Right lobe of liver (tissue), 4 donors: ENCODE data around the gene MEIS2.

Source experiments
- POLR2A ChIP-seq: fragments of 450-650 bp; IDR thresholded peaks from one replicate; pipeline ENCODE4 v1.6.1; 2017; ENCODE audit warnings: antibody characterized with exemption, mild to moderate bottlenecking
- TF ChIP-seq, protein P1 (sequence below), 4 donors: fragments of 200-600 bp in 3 of 4; fragments of 450-650 bp in 1 of 4; IDR thresholded peaks; one replicate each; pipeline versions ENCODE4 v1.5.1 to v1.8.0; 2016 to 2022; ENCODE audit warnings: antibody characterized with exemption in 4 of 4, mild to moderate bottlenecking in 2 of 4
- donor health status: DM: no; HTN: no; CAD: no.
- donor health status: DM: no; HTN: no; CAD: no.
- donor health status: DM: no; HTN: yes; CAD: no.

DNA sequence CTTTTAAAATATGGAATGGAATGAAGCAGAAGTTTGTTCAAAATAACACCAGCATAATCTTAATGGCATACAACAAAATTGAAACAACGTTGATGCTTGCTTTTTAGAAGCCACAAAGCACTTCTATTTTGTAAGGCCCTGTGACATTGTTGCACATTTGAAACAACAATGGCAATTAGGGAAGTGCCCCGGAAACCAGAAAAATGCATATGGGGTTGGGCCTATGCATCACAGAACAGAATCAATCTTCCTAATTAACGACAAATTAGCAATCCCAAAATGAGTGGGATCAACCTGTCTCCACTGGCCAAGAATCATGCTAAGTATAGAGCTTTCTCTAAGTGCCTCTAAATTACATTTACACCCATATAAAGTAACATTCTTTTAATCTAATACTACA is 168.9 kb downstream of the MEIS2 start:
- TF ChIP-seq, protein P1, sequence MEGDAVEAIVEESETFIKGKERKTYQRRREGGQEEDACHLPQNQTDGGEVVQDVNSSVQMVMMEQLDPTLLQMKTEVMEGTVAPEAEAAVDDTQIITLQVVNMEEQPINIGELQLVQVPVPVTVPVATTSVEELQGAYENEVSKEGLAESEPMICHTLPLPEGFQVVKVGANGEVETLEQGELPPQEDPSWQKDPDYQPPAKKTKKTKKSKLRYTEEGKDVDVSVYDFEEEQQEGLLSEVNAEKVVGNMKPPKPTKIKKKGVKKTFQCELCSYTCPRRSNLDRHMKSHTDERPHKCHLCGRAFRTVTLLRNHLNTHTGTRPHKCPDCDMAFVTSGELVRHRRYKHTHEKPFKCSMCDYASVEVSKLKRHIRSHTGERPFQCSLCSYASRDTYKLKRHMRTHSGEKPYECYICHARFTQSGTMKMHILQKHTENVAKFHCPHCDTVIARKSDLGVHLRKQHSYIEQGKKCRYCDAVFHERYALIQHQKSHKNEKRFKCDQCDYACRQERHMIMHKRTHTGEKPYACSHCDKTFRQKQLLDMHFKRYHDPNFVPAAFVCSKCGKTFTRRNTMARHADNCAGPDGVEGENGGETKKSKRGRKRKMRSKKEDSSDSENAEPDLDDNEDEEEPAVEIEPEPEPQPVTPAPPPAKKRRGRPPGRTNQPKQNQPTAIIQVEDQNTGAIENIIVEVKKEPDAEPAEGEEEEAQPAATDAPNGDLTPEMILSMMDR (IDR thresholded peaks at IDR 0.05) = no peak
- TF ChIP-seq POLR2A = no peak
